Stimulated activated CD8-positive, alpha-beta memory T cell treated with anti-CD3 and anti-CD28 coated beads, Interleukin-4, amount 100 ng/mL, for 48 hours (primary cell): Measurements from ENCODE around the gene PANK2.
A peak's percentile ranks its signal among the peaks of the same experiment; 100 is the strongest.
"Not testable (repeated sequence)": the region's sequence is repeated elsewhere in the genome, so short reads cannot be mapped to it uniquely, and the experiment has no call there.

Experiments used
- DNase-seq: peaks from one replicate; pipeline ENCODE4 v3.0.0-alpha.2; 2020

PANK2 gene

DNA sequence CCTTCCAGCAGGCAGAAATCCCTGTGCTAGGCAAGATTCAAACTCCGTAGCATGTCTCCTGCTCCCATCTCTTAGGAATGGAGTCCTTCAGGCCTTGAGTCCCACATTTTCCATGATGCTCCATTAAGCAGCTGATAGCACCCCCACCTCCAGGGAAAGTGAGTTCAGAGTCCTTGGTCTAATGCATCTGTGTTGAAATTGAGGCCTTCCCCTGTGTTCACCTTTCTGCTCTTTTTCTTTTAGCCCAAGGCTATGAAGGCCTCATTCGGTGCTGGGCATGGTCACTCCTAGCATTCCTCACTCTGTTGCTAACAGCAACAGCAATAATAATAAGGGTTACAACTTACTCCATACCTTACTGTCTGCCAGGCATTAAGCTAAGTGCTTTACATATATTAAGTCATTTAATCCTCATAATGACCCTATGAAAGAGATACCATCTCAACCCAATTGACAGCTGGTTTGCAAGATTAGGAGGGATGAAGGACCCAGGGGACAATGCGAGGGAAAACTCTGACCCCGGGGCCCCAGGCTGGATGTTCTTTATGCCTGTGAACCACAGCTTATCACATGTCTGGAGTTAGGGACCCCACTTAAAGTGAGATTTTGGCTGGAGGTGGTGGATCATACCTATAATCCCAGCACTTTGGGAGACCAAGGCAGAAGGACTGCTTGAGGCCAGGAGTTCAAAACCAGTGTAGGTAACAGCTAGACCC is 17.5 kb upstream of the PANK2 start:
- DNase-seq, result no peak

DNA sequence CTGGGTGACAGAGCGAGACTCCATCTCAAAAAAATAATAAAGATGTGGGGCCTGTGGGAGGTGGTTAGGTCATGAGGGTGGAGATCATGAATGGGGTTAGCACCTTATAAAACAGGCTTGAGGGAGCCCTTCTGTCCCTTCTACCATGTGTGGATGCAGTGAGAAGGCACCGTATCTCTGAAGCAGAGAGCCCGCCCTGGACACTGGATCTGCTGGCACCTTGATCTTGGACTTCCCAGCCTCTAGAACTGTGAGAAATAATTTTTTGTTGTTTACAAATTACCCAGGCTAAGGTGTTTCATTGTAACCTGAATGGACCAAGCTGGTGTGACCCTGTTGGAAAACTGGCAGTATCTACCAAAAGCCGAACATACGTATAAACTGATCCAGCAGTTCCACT is 15.7 kb upstream of the PANK2 start:
- no peak for DNase-seq

DNA sequence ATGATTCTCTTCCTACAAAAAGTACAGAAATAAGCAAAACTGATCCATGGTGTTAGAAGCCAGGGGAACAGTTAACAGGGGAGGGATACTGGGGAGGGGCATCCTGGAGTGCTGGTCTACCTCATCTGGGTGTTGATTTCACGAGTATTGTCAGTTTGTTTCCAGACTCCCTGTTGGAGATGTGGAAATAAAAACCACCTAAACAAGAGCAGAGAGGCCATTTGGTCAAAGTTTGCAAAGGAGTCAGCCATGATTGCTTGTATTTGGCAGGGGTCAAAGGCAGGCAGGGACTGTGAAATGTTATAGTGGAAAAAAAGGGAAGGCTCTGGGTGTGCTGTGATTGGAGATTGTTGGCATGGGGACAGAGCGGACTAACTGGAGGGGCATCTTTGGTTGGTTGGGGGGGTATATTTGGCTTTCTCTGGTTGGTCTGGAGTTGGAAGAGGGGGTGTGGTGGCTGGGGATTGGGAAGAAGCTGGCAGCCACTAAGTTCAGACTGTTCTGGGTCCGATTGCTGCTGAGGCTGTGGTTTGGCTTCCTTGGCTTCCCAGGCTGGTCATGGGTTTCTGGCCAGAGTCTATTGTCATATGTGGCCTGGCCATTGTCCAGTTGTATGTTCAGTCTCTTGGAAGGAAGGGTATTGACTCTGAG is 14.9 kb upstream of the PANK2 start:
- DNase-seq, result no peak

DNA sequence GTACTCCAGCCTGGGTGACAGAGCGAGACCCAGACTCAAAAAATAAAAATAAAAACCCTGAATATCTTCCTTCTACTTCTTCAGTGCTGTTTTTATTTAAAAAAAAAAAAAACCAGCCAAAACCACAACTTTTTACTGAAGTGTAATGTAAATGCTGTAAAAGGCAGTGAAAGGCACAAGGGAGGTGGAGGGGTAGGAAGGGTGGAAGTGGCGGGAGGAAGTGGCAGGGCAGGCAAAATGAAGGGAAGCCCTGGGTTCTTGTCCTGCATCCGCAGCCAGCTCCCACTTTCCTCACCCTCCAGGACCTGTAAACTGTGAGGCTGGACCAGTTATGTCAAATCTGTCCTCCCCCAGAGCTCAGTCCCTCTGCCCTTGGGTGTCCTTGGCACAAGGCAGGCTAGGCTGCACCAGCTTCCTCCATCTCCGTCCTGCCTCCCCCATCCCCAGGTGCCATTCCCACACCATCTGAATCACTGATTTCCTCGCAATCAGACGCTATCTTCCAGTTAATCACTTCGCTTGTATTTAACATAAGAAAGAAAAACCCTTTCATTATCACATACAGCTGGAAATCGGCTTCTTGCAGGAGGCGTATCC is 13.7 kb upstream of the PANK2 start:
- no peak for DNase-seq

DNA sequence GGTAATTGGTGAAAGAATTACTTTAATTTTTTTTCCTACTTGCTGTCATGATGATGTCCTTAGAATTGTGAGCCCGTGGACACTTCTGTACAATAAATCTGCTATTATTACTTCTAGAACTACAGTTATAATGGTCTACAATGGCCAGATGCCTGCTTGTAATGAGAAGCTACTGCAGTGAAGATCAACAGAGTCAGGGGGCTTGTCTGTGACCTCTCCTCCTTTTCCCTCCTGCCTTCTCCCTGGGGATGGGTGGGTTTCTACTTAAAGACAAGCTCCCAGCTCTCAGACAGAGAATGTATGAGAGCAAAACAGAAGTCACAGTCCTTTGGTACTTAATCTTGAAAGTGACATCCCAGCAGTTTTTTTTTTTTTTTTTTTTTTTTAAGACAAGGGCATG is 13.2 kb upstream of the PANK2 start:
- no peak for DNase-seq

DNA sequence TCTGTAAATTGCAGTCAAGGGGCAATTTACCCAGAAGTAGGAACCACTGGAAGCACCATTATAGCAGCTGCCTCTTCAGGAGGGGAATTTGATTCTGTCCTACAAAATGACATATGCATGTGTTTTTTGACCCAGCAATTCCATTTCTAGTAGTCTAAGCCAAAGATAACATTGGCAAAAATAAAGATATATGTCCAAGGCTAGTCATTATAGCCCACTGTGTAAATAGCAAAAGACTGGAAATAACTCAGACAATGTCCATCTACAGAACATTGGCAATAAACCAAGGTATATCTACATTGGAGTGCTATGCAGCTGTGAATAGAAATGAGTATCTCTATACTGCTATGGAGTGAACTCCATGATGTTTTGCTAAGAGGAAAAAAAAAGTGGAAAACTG is 12.5 kb upstream of the PANK2 start:
- DNase-seq, result no peak

DNA sequence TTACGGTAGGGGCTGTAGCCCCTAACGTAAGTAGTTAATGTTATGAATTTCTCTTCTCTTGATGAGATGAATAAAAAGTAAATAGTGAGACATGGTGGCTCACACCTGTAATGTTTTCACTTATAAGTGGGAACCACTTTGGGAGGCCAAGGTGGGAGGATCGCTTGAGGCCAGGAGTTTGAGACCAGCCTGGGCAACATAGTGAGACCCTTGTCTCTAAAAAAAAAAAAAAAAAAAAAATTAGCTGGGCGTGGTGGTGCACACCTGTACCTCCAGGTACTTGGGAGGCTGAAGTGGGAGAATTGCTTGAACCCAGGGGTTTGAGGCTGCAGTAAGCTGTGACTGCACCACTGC is 10.3 kb upstream of the PANK2 start:
- DNase-seq, result not testable (repeated sequence)

DNA sequence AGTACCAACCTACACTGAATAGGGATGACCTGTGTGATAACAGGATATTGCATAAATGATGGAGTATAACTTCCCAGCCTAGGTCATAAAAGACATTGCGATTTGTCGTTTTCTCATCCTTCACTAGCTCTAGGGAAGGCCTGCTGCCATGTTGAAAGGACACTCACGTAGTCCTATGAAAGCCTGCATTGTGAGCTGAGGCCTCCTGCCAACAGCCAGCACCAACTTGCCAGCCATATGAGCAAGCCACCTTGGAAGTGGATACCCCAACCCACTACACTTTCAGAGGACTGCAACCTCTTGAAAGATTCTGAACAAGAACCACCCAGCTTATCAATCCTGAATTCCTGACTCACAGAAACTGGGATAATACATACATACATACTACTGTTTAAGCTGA is 3.5 kb upstream of the PANK2 start:
- DNase-seq, result no peak

DNA sequence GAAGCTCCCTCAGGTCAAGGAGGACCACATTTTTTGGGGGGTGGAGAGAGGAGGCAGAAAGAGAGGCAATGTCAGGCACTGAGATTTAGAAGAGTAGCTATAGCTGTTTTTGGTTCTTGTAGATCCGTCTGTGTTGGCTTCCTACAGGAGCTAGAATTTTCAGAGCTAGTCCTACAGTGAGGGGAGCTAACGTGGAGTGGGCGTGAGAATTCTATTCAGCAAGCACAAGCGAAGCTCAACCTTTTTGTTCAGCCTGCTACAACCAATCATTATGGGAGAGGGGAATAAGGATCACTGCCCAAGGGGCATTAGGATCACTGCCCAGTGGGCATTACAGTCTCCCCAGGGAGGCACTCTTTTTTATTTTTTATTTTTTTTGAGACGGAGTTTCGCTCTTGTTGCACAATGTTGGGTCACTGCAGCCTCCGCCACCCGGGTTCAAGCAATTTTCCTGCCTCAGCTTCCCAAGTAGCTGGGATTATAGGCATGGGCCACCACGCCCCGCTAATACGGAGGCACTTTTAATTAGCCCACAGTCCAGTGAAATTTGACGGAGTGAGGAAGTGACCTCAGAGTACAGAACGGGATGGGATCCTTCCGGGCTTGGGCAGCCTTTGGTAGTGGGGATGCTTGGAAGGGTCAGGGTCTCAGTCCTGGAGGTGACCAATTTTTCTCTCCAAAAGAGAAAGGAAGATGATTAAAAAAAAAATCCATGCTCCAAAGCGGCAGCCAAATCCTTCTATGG is 1.1 kb upstream of the PANK2 start:
- DNase-seq, result no peak

DNA sequence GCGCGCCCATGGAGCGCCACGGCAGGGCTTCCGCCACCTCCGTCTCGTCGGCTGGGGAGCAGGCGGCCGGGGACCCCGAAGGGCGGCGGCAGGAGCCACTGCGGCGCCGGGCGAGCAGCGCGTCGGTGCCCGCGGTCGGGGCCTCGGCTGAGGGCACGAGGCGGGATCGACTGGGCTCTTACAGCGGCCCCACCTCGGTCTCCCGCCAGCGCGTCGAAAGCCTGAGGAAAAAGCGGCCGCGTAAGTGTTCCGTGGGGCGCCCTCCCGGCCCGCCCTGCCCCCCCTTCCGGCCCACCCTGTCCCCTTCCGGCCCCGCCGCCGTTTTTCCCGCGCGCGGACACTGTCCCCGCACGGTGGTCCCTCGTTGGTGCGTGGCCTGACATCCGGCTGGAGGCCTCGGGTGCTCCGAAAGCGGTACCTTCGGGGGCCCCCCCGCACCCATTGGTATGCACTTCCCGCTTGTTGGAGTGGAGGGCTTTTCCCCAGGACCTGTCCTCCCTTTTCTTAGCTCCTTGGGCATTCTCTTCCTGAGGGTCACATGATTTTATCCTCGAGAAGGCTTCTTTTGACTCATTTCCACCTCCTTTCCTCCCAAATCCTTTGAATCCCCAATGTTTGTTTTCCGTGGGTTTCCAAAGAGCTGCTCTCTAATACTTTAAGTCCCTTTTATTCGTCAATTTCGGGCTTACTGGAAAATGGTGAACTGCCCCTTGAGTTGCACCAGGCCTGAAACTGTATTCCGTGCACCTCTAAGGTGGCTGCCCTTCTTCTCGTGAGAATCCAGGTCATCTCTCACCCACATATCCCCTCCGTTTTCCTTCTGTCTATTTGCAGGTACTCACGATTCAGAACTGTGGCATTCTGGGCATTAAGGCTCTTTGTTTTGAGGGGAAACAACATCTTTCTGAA is 556 bp downstream of the PANK2 start:
- peak; percentile 71 for DNase-seq

DNA sequence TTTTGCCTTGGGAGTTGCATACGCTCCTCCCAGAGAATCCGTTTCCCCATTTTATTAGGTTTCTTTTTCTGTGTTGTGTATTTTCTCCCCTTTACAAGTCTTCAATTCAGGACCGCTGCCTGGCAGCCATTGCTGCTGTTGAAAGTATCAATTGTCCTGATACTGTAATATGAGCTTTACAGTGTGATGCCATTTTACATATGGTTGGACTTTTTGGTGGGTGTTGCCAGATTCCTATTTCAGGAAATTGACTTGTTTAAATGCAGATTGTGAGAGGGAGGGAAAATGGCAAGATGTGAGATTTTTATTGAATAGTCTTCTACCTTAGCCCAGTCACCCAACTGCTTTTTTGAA is 1.2 kb downstream of the PANK2 start:
- DNase-seq, result no peak

DNA sequence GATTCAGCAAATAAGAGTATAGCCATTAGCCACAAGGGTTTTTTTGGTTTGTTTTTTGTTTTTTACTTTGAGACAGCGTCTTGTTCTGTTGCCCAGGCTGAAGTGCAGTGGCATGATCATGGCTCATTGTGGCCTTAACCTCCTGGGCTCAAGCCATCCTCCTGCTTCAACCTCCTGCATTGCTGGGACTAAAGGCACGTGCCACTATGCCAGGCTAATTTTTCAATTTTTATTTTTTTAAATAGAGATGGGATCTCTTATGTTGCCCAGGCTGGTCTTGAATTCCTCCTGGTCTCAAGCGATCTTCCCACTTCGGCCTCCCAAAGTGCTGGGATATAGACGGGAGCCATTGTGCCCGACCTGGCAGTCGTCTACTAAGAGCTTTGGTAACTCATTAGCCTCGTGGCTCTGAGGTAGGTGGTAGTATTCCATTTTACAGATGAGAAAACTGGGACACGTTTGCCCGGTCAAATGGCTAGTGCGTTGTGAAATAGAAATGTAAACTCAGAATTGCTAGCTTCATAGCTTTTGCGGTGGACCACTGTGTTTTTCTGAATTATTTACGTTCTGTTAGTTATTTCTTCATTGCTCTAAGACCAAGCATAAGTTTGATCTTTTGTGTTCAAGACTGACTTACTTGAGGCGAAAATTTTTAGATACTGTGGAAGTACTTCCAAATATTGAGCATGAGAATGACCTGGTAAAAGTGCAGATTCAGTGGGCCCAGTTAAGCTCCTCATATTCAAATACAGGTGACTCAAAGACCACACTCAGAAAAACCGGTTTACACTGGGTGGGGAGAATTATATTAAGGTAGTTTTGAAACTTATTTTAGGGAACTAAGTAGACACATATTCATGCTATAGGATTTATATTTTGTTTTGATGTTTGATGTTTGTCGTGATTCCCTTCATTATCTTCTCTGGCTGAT is 2.1 kb downstream of the PANK2 start:
- DNase-seq, result no peak

DNA sequence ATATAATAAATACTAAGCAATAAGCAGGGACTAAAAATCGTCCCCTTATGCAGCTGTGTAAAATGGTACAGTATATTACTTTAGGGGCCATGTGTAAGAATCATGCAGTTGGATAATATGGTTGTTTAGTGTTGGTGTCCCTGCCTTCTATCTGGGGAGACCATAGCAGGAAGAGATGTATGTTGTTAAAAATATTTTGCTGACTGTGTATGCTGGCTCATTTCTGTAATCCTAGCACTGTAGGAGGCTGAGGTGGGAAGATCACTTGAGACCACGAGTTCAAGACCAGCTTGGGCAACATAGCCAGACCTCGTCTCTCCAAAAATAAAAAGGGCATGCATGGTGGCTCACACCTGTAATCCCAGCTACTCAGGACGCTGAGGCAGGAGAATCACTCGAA is 5.6 kb downstream of the PANK2 start:
- no peak for DNase-seq

DNA sequence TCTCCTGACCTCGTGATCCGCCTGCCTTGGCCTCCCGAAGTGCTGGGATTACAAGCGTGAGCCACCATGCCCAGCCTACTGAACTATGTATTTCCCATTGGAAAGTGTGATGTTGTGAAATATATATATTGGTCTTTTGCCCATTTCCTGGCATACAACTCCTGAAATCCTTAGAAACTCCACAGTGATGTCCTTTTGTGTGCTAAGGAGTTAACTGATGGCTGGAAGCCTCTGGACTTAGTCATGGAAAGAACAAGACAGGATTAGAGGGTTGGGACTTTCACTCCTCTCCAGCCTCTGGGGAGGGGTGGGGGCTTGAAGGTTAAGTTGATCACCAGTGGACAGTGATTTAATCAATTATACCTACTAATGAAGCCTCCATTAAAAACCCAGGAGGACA is 7.1 kb downstream of the PANK2 start:
- no peak for DNase-seq

DNA sequence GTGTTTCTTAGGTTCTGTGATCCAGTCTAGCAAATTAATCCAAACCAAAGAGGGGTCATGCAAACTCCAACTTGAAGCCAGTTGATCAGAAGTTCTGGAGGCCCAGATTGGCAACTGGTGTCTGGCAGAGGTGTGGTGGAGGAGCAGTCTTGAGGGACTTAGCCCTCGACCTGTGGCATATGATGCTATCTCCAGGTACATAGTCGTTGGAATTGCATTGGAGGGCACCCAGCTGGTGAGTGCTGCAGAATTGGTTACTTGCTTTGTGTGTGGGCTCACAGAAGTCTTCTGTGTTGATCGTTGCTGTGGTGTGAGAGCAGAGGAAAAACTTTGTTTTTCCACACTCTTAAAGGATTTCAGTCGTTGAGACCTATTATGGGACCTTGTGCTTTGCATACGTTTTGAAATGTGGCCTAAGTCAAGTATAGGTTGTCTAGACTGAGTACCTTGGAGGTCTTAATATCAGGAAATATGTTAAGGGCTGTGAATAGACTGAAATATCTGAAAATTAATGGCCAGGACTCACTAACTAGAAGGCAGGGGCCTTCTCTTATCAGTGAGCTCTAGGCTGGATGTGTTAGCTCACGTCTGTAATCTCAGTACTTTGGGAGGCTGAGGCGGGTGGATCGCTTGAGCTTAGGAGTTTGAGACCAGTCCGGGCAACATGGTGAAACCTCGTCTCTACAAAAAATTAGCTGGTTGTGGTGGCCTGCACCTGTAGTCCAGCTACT is 7.8 kb downstream of the PANK2 start:
- no peak for DNase-seq

DNA sequence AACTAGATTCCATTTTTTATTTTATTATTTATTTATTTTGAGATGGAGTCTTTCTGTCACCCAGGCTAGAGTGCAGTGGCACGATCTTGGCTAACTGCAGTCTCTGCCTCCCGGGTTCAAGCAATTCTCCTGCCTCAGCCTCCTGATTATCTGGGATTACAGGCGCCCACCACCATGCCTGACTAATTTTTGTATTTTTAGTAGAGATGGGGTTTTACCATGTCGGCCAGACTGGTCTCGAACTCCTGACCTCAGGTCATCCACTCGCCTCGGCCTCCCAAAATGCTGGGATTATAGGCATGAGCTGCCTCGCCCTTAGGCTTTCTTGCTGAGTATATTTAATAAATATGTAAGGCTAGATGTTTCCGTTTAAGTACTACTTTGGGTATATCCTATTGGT is 9.0 kb downstream of the PANK2 start:
- DNase-seq, result not testable (repeated sequence)

DNA sequence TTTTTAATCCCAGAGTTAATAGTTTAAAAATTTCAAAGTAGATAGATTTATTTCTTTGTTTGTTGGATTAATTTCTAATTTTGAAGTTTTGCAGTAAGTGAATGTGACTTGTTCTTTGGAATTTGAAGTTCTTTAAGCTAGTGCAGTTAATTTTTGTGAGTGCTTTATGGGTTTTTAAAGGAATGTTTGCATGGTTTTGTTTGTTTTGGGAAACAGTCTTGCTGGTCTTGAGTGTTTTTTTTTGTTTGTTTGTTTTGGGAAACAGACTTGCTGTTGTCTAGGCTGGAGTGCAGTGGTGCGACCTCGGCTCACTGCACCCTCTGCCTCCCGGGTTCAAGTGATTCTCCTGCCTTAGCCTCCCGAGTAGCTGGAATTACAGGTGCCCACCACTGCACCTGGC is 9.5 kb downstream of the PANK2 start:
- no peak for DNase-seq

DNA sequence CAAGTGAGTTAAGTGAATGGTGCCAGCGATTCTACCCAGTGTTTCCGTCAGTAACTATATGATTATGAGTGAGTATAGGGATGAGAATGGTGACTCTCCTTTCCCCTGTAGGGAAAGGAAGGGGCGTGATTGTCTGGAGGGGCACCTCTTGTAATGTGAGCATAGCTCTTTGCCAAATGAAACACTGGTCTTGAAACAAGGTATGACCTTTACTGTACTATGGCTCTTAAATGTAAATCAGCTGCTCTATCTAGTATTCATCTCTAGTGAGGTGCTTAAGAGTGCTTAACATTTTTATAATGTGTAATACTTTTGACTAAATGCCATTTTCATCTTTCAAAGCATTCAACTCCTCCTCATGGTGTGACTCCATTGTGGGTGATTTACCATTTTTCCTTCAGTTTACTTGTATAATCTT is 11.0 kb downstream of the PANK2 start:
- no peak for DNase-seq

DNA sequence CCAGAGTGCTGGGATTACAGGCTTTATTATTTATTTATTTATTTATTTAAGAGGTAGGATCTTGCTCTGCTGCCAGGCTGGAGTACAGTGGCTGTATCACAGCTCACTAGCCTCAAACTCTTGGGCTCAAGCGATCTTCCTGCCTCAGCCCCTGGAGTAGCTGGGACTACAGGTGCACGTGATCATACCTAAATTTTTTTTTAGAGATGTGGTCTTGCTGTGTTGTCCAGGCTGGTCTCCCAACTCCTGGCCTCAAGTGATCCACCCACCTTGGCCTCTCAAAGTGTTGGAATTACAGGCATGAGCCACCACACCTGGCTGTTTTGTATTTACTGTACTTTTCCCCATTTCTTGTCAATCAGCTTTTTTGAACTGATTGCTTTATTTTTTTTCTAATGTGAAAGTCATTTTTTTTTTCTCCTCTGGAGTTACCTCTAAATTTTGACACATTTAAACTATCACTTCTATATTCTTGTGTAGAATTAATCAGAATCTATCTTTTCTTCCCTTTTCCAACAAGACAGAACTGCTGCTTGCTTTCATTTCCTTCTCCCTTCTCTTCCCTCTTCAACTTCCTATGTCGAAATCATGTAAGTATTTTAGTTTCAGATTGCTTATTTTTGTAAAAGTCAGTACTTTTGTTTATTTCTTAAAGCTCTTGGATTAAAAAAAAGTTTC is 12.0 kb downstream of the PANK2 start:
- DNase-seq, result no peak

DNA sequence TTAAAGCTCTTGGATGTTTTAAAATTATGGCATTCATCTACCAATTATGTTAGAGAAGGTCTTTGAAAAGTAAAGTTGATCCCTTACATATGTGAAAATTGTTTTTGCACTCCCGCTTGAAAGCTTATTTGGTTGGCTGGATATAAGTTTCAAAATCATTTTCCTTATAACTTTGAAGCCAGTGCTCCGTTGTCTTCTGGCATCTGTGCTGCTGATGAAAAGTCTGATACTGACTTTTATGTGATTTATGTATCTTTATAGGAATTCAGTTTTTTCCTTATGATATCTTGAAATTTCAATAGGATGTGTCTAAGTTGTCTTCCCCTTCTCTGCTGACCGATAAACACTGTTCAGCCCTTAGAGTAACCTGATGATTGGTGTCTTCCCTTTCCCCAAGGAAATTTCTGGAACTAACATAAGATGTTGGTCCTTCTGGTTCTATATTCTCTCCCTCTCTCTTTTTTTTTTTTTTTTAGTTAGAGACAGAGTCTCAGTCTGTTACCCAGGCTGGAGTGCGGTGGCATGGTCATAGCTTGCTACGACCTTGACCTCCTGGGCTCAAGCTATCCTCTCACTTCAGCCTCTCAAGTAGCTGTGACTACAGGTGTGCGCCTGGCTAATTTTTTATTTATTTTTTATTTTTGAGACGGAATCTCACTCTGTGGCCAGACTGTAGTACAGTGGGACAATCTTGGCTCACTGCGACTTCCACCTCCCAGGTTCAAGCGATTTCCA is 12.7 kb downstream of the PANK2 start:
- no peak for DNase-seq
